T-cell (primary cell): Measurements from ENCODE around the gene KIF1A. TPM values are rescaled to one million over a fixed set of nuclear protein-coding genes. Genes with fewer than 3 reads are reported as not detected.

Experiments used
- ATAC-seq, 4 experiments: fragments of 200-7000 bp in 3 of 4; fragments of 150-1000 bp in 1 of 4; cut with Tn5 transposase; replicated peaks in 1 of 4; 1 replicate in 3 of 4; 2 replicates in 1 of 4; pipeline ENCODE4 v1.10.0; 2021; ENCODE audit warnings: moderate library complexity in 3 of 4, mild to moderate bottlenecking in 2 of 4, moderate number of reproducible peaks in 1 of 4
- CTCF ChIA-PET, 2 donors: fragments of 300-600 bp; sonication (Branson Sonifier 250); formaldehyde crosslinking; loops; one replicate each; lab custom pipeline; 2022; ENCODE audit warnings: antibody characterized with exemption in 2 of 2; lab: Charles Lee
- POLR2A ChIA-PET, 2 donors: fragments of 300-600 bp; sonication (Branson Sonifier 250); formaldehyde crosslinking; loops; one replicate each; lab custom pipeline; 2022; ENCODE audit warnings: antibody characterized with exemption in 2 of 2; lab: Charles Lee
- DNase-seq, 35 experiments: peaks; one replicate each; pipeline versions ENCODE4 v3.0.0 to v3.0.0-alpha.2; 2013 to 2023
- H3K27ac ChIP-seq: one replicate; pipeline ENCODE4 v1.5.1; 2013; ENCODE audit warnings: low read length
- H3K27me3 ChIP-seq, 2 experiments: replicated peaks in 1 of 2; 1 replicate in 1 of 2; 2 replicates in 1 of 2; pipeline versions ENCODE4 v1.6.1 to v1.7.0; 2013; ENCODE audit warnings: low read length in 1 of 2, mixed read lengths in 1 of 2; ENCODE audit not compliant: control insufficient read depth in 2 of 2, insufficient read depth in 2 of 2; ENCODE audit errors: extremely low read depth in 1 of 2
- H3K36me3 ChIP-seq, 2 donors: 1 replicate in 1 of 2; 2 replicates in 1 of 2; pipeline versions ENCODE4 v1.6.1 to v1.7.0; 2013; ENCODE audit warnings: low read length in 1 of 2; ENCODE audit not compliant: control insufficient read depth in 2 of 2, insufficient read depth in 1 of 2; ENCODE audit errors: extremely low read depth in 1 of 2
- H3K4me1 ChIP-seq, 2 experiments: 1 replicate in 1 of 2; 2 replicates in 1 of 2; pipeline versions ENCODE4 v1.6.1 to v1.7.0; 2013; ENCODE audit warnings: low read length in 2 of 2, mixed read lengths in 1 of 2; ENCODE audit not compliant: insufficient read depth in 2 of 2, control insufficient read depth in 1 of 2; ENCODE audit errors: extremely low read depth in 1 of 2
- H3K4me3 ChIP-seq, 2 donors: 1 replicate in 1 of 2; 2 replicates in 1 of 2; pipeline versions ENCODE4 v1.5.1 to v1.7.0; 2013; ENCODE audit warnings: mild to moderate bottlenecking in 2 of 2, low read length in 1 of 2, moderate library complexity in 1 of 2; ENCODE audit not compliant: control insufficient read depth in 1 of 2; ENCODE audit errors: extremely low read depth in 1 of 2
- H3K9me3 ChIP-seq: 2 replicates; pipeline ENCODE4 v1.7.0; 2013
- H3K27ac Mint-ChIP-seq, 2 donors: one replicate each; pipeline ENCODE4 v1.8.0; 2020 to 2021; ENCODE audit warnings: mild to moderate bottlenecking in 2 of 2, mixed read lengths in 2 of 2
- H3K27me3 Mint-ChIP-seq, 2 donors: one replicate each; pipeline ENCODE4 v1.8.0; 2021 to 2022; ENCODE audit warnings: mixed read lengths in 2 of 2
- H3K36me3 Mint-ChIP-seq: one replicate; pipeline ENCODE4 v1.8.0; 2021; ENCODE audit warnings: mixed read lengths
- H3K4me1 Mint-ChIP-seq, 3 donors: one replicate each; pipeline ENCODE4 v1.8.0; 2020 to 2022; ENCODE audit warnings: mixed read lengths in 3 of 3, mild to moderate bottlenecking in 1 of 3
- H3K4me3 Mint-ChIP-seq, 3 donors: one replicate each; pipeline ENCODE4 v1.8.0; 2020 to 2022; ENCODE audit warnings: mild to moderate bottlenecking in 3 of 3, mixed read lengths in 3 of 3, moderate library complexity in 3 of 3
- H3K9me3 Mint-ChIP-seq, 3 donors: one replicate each; pipeline ENCODE4 v1.8.0; 2020 to 2022; ENCODE audit warnings: mixed read lengths in 3 of 3
- WGBS: methylation state at CpG from one replicate; pipeline ENCODE4 v1.1.5; 2013; ENCODE audit warnings: missing lambda C conversion rate; ENCODE audit not compliant: insufficient coverage; 5-methylcytosine and 5-hydroxymethylcytosine counted together
- total RNA-seq, 35 experiments: library from RNA in 6 of 35; stranded (reverse) in 6 of 35; fragments of 120-200 nt in 1 of 35; gene quantifications; one replicate each; pipeline versions ENCODE4 v1.2.1 to v1.2.4 and lab custom pipeline; 2013 to 2026

The KIF1A gene
- total RNA-seq, 5 donors from 2014 or later (not counting 1 experiment from before 2014, with no cell fraction given): 0.43 to 0.58 (median 0.51) TPM; not detected in 2

- H3K27ac Mint-ChIP-seq: no peak overlapping the region
- DNase-seq (no peak), ATAC-seq (no peak)
- WGBS: 95% methylated on average over 5 of the region's 5 CpGs
- CTCF ChIA-PET: no interaction called here
- Histone ChIP-seq H3K4me3 (no peak overlapping the region), H3K36me3 (no peaks in the 10 kb centered on the region), H3K27me3 (peaks cover 0 to 8% of the 10 kb centered on the region in 2 experiments), H3K27ac (no peak overlapping the region), H3K9me3 (no peaks in the 10 kb centered on the region), H3K4me1 (no peaks in the 10 kb centered on the region)
- POLR2A ChIA-PET: no interaction called here
- no peaks in the 10 kb centered on the region for H3K27me3 Mint-ChIP-seq
- H3K4me1 Mint-ChIP-seq: no peaks in the 10 kb centered on the region
- no peaks in the 10 kb centered on the region for H3K36me3 Mint-ChIP-seq
- no peak overlapping the region for H3K4me3 Mint-ChIP-seq
- H3K9me3 Mint-ChIP-seq: no peaks in the 10 kb centered on the region
These were observed 52.7 kb downstream of the KIF1A start for GRCh38 chr2:240767341-240767740.

- POLR2A ChIA-PET: no interaction called here
- Histone ChIP-seq H3K4me1 (no peaks in the 10 kb centered on the region), H3K4me3 (no peak overlapping the region), H3K27me3 (peaks cover 0 to 15% of the 10 kb centered on the region in 2 experiments), H3K9me3 (no peaks in the 10 kb centered on the region), H3K36me3 (no peaks in the 10 kb centered on the region), H3K27ac (no peak overlapping the region)
- Mint-ChIP-seq H3K27me3 (no peaks in the 10 kb centered on the region), H3K27ac (no peak overlapping the region), H3K9me3 (no peaks in the 10 kb centered on the region), H3K36me3 (no peaks in the 10 kb centered on the region), H3K4me3 (no peak overlapping the region), H3K4me1 (no peaks in the 10 kb centered on the region)
- WGBS: 84% methylated on average over 6 of the region's 7 CpGs
- no peak for DNase-seq
- CTCF ChIA-PET: no interaction called here
- ATAC-seq: no peak
These were observed 53.9 kb downstream of the KIF1A start for GRCh38 chr2:240766072-240766471.

- Mint-ChIP-seq H3K4me1 (no peaks in the 10 kb centered on the region), H3K4me3 (no peak overlapping the region), H3K27me3 (no peaks in the 10 kb centered on the region), H3K27ac (no peak overlapping the region), H3K9me3 (no peaks in the 10 kb centered on the region), H3K36me3 (no peaks in the 10 kb centered on the region)
- WGBS: 59% methylated on average over 7 of the region's 7 CpGs
- DNase-seq: no peak
- no peaks in the 10 kb centered on the region for H3K36me3 ChIP-seq
- H3K9me3 ChIP-seq: no peaks in the 10 kb centered on the region
- CTCF ChIA-PET: no interaction called here
- no peak overlapping the region for H3K27ac ChIP-seq
- H3K27me3 ChIP-seq: peaks cover 0 to 16% of the 10 kb centered on the region in 2 experiments
- H3K4me1 ChIP-seq: no peaks in the 10 kb centered on the region
- H3K4me3 ChIP-seq: no peak overlapping the region
- ATAC-seq: no peak
- POLR2A ChIA-PET: no interaction called here
These were observed 55.0 kb downstream of the KIF1A start for GRCh38 chr2:240765007-240765406.

GRCh38 chr2:240764605-240765004, 55.4 kb downstream of the KIF1A start:
- Histone ChIP-seq H3K4me3 (no peak overlapping the region), H3K27me3 (peaks cover 0 to 16% of the 10 kb centered on the region in 2 experiments), H3K36me3 (no peaks in the 10 kb centered on the region), H3K9me3 (no peaks in the 10 kb centered on the region), H3K27ac (no peak overlapping the region), H3K4me1 (no peaks in the 10 kb centered on the region)
- Mint-ChIP-seq H3K27me3 (no peaks in the 10 kb centered on the region), H3K36me3 (no peaks in the 10 kb centered on the region), H3K9me3 (no peaks in the 10 kb centered on the region), H3K27ac (no peak overlapping the region), H3K4me3 (no peak overlapping the region), H3K4me1 (no peaks in the 10 kb centered on the region)
- DNase-seq (no peak), ATAC-seq (no peak)
- WGBS: 65% methylated on average over 5 of the region's 5 CpGs
- ChIA-PET POLR2A (no interaction called here), CTCF (no interaction called here)

GRCh38 chr2:240762971-240763370, 57.0 kb downstream of the KIF1A start:
- H3K4me1 Mint-ChIP-seq: no peaks in the 10 kb centered on the region
- H3K36me3 ChIP-seq: no peaks in the 10 kb centered on the region
- H3K27ac Mint-ChIP-seq: no peak overlapping the region

GRCh38 chr2:240762249-240762648, 57.8 kb downstream of the KIF1A start:
- no peaks in the 10 kb centered on the region for H3K4me1 Mint-ChIP-seq
- Histone ChIP-seq H3K4me3 (no peak overlapping the region), H3K36me3 (no peaks in the 10 kb centered on the region), H3K9me3 (no peaks in the 10 kb centered on the region), H3K4me1 (no peaks in the 10 kb centered on the region), H3K27me3 (peaks cover 0 to 12% of the 10 kb centered on the region in 2 experiments), H3K27ac (no peak overlapping the region)
- H3K4me3 Mint-ChIP-seq: no peak overlapping the region
- H3K36me3 Mint-ChIP-seq: no peaks in the 10 kb centered on the region
- ChIA-PET CTCF (interaction anchor here in 1 of 2 donors (0.7 kb wide), 1 partner anchor 10 kb away, joined by 3 read pairs; no protein-coding TSS in a partner anchor), POLR2A (no interaction called here)
- DNase-seq (no peak), ATAC-seq (no peak)
- H3K9me3 Mint-ChIP-seq: no peaks in the 10 kb centered on the region
- no peaks in the 10 kb centered on the region for H3K27me3 Mint-ChIP-seq
- no peak overlapping the region for H3K27ac Mint-ChIP-seq
- WGBS: 83% methylated on average over 2 of the region's 8 CpGs

More at GRCh38 chr2:240762971-240763370, 57.0 kb downstream of the KIF1A start:
- H3K9me3 ChIP-seq: no peaks in the 10 kb centered on the region
- ChIA-PET CTCF (interaction anchor here in 1 of 2 donors (0.7 kb wide), 1 partner anchor 11 kb away, joined by 3 read pairs; no protein-coding TSS in a partner anchor), POLR2A (no interaction called here)
- no peak for ATAC-seq
- no peak for DNase-seq
- Mint-ChIP-seq H3K9me3 (no peaks in the 10 kb centered on the region), H3K36me3 (no peaks in the 10 kb centered on the region), H3K27me3 (no peaks in the 10 kb centered on the region), H3K4me3 (no peak overlapping the region)
- H3K27ac ChIP-seq: no peak overlapping the region
- WGBS: 85% methylated on average over 15 of the region's 21 CpGs
- H3K4me3 ChIP-seq: no peak overlapping the region
- H3K4me1 ChIP-seq: no peaks in the 10 kb centered on the region
- H3K27me3 ChIP-seq: peaks cover 0 to 12% of the 10 kb centered on the region in 2 experiments
